Upper lobe of left lung (tissue), 6 donors: ENCODE data around the gene CTNNA1. TPM values are rescaled to one million over a fixed set of nuclear protein-coding genes. Genes with fewer than 3 reads are reported as not detected.
A peak's percentile ranks its signal among the peaks of the same experiment; 100 is the strongest.
"Not testable (repeated sequence)": the region's sequence is repeated elsewhere in the genome, so short reads cannot be mapped to it uniquely, and the experiment has no call there.

ENCODE experiments used
- ATAC-seq, 2 donors: fragments of 200-7000 bp; cut with Tn5 transposase; one replicate each; pipeline ENCODE4 v1.9.1; 2022; ENCODE audit warnings: mild to moderate bottlenecking in 2 of 2, moderate library complexity in 2 of 2; ENCODE audit not compliant: low FRiP score in 2 of 2
- DNase-seq, 2 donors: peaks; one replicate each; pipeline ENCODE4 v3.0.0-alpha.2; 2019 to 2020
- H3K27ac ChIP-seq, 4 donors: fragments of 200-600 bp; sonication (generic); one replicate each; pipeline ENCODE4 v1.5.1; 2016 to 2019
- H3K27me3 ChIP-seq, 4 donors: fragments of 200-600 bp; sonication (generic); one replicate each; pipeline ENCODE4 v1.5.1; 2017 to 2019
- H3K36me3 ChIP-seq, 4 donors: fragments of 200-600 bp; sonication (generic); one replicate each; pipeline ENCODE4 v1.5.1; 2016 to 2019
- H3K4me1 ChIP-seq, 4 donors: fragments of 200-600 bp; sonication (generic); one replicate each; pipeline ENCODE4 v1.5.1; 2018 to 2019
- H3K4me3 ChIP-seq, 4 donors: fragments of 200-600 bp; sonication (generic); one replicate each; pipeline ENCODE4 v1.5.1; 2017 to 2019; ENCODE audit warnings: mild to moderate bottlenecking in 2 of 4, moderate library complexity in 1 of 4
- H3K9me3 ChIP-seq, 4 donors: fragments of 200-600 bp; sonication (generic); one replicate each; pipeline ENCODE4 v1.5.1; 2018 to 2019
- CTCF ChIP-seq, 6 experiments: fragments of 450-650 bp in 4 of 6; fragments of 200-600 bp in 2 of 6; sonication (generic) in 2 of 6; IDR thresholded peaks; one replicate each; pipeline ENCODE4 v1.5.1; 2016 to 2019; ENCODE audit warnings: antibody characterized with exemption in 6 of 6
- EP300 ChIP-seq, 4 donors: sonication (generic); formaldehyde crosslinking; IDR thresholded peaks; one replicate each; pipeline ENCODE4 v1.5.1; 2017; ENCODE audit warnings: antibody characterized with exemption in 4 of 4, control low read depth in 2 of 4
- POLR2A ChIP-seq, 4 donors: fragments of 450-650 bp; IDR thresholded peaks; one replicate each; pipeline ENCODE4 v1.5.1; 2016 to 2017; ENCODE audit warnings: antibody characterized with exemption in 4 of 4, mild to moderate bottlenecking in 2 of 4
- POLR2AphosphoS5 ChIP-seq, 2 donors: sonication (generic); formaldehyde crosslinking; IDR thresholded peaks; one replicate each; pipeline ENCODE4 v1.5.1; 2017; ENCODE audit warnings: antibody characterized with exemption in 2 of 2
- WGBS, 2 donors: methylation state at CpG; one replicate each; pipeline ENCODE4 v1.1.5; 2017 to 2018; 5-methylcytosine and 5-hydroxymethylcytosine counted together
- total RNA-seq, 6 donors: library from RNA; depleted of rRNA in 4 of 6; stranded (reverse); fragments of >200 nt in 4 of 6; gene quantifications; one replicate each; pipeline versions ENCODE4 v1.1.0 to v1.2.1, GENCODE V29; 2016 to 2021
- donor health status: DM: no; HTN: no; CAD: no; lungs with moderate emphysema.
- donor health status: DM: no; HTN: yes; CAD: no; lungs with severe emphysema.

Gene CTNNA1, protein sequence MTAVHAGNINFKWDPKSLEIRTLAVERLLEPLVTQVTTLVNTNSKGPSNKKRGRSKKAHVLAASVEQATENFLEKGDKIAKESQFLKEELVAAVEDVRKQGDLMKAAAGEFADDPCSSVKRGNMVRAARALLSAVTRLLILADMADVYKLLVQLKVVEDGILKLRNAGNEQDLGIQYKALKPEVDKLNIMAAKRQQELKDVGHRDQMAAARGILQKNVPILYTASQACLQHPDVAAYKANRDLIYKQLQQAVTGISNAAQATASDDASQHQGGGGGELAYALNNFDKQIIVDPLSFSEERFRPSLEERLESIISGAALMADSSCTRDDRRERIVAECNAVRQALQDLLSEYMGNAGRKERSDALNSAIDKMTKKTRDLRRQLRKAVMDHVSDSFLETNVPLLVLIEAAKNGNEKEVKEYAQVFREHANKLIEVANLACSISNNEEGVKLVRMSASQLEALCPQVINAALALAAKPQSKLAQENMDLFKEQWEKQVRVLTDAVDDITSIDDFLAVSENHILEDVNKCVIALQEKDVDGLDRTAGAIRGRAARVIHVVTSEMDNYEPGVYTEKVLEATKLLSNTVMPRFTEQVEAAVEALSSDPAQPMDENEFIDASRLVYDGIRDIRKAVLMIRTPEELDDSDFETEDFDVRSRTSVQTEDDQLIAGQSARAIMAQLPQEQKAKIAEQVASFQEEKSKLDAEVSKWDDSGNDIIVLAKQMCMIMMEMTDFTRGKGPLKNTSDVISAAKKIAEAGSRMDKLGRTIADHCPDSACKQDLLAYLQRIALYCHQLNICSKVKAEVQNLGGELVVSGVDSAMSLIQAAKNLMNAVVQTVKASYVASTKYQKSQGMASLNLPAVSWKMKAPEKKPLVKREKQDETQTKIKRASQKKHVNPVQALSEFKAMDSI
- total RNA-seq = 100 to 1,000 TPM; 352 to 505 (median 415) TPM

- Histone ChIP-seq H3K36me3 (peaks cover 0 to 9% (median 2%) of the 10 kb centered on the region in 4 donors), H3K4me1 (peaks cover 20 to 41% (median 25%) of the 10 kb centered on the region in 4 donors), H3K4me3 (peak within 1 kb of the TSS; percentile 78 to 96 (median 86)), H3K27me3 (no peaks in the 10 kb centered on the region), H3K27ac (peak within 1 kb of the TSS; percentile 96 to 100 (median 98)), H3K9me3 (no peaks in the 10 kb centered on the region)
- TF ChIP-seq CTCF (IDR thresholded peaks at IDR 0.05) (peak in 2 of 6 experiments; percentile 6 to 17), EP300 (IDR thresholded peaks at IDR 0.05) (no peak), POLR2AphosphoS5 (IDR thresholded peaks at IDR 0.05) (peak; percentile 82 to 84), POLR2A (IDR thresholded peaks at IDR 0.05) (peak in 3 of 4 donors; percentile 55 to 88 (median 73))
- WGBS, 2 donors = 0% methylated on average over 44 of the region's 102 CpGs; no CpG with 5 or more reads in 1 of the 2 donors
- DNase-seq = peak; percentile 77 to 96
- ATAC-seq = peak; percentile 88 to 89
These were observed at the start of gene CTNNA1 for GRCh38 chr5:138752951-138753793. CTNNA1 (plus strand) TSS chr5:138753425; CDS start chr5:138781925, 28,500 bp downstream.

DNA sequence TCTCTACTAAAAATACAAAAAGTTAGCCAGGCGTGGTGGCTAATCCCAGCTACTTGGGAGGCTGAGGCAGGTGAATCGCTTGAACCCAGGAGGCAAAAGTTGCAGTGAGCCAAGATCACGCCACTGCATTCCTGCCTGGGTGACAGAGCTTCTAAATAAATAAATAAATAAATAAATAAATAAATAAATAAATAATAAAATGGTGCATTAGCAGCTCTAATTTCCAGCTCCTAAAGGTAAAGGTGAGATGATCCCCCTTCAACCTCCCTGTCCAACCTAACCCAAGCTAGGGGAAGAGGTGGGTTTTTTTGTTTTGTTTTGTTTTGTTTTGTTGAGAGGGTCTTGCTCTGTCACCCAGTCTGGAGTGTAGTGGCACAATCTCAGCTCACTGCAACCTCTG lies 49.4 kb upstream of the CTNNA1 start:
- not testable (repeated sequence) for H3K9me3 ChIP-seq, H3K4me1 ChIP-seq, H3K36me3 ChIP-seq, H3K4me3 ChIP-seq, H3K27ac ChIP-seq, ATAC-seq, H3K27me3 ChIP-seq, DNase-seq
- WGBS, 2 donors = 92 to 94% methylated on average over 3 of the region's 3 CpGs

- 73 to 80% methylated on average over 3 of the region's 3 CpGs for WGBS, 2 donors
- no peak overlapping the region for H3K27ac ChIP-seq
These were observed 48.2 kb upstream of the CTNNA1 start for GRCh38 chr5:138705007-138705406.

DNA sequence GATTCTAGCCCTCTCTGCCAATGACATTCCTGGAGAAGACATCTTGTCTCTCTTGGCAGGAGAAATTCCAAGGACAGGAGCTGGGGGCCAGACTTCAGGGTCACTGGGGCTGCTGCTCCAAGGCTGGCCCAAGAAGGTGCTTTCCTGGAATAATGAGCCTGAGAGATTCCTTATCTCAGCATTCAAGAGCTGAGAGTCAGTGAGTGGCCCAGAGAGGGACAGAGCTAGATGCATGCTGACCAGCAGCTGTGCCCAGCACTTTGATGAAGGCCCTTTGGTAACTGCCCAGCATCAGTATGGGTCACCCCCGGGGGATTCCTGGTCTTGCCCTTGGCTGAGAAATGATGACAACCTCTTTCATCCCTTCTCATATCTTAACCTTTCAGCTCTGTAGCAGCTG lies 47.7 kb upstream of the CTNNA1 start:
- Histone ChIP-seq H3K4me3 (no peak overlapping the region), H3K27me3 (no peaks in the 10 kb centered on the region), H3K27ac (no peak overlapping the region), H3K36me3 (no peaks in the 10 kb centered on the region), H3K4me1 (no peaks in the 10 kb centered on the region), H3K9me3 (no peaks in the 10 kb centered on the region)
- no peak for ATAC-seq
- no peak for TF ChIP-seq CTCF (IDR thresholded peaks at IDR 0.05)
- no peak for TF ChIP-seq POLR2AphosphoS5 (IDR thresholded peaks at IDR 0.05)
- TF ChIP-seq EP300 (IDR thresholded peaks at IDR 0.05) = no peak
- no peak for TF ChIP-seq POLR2A (IDR thresholded peaks at IDR 0.05)
- DNase-seq = no peak
- 78 to 82% methylated on average over 1 of the region's 1 CpG for WGBS, 2 donors

More at GRCh38 chr5:138705007-138705406, 48.2 kb upstream of the CTNNA1 start:
- no peak for DNase-seq
- TF ChIP-seq CTCF (IDR thresholded peaks at IDR 0.05) = no peak
- no peak for TF ChIP-seq POLR2AphosphoS5 (IDR thresholded peaks at IDR 0.05)
- no peak for TF ChIP-seq POLR2A (IDR thresholded peaks at IDR 0.05)
- TF ChIP-seq EP300 (IDR thresholded peaks at IDR 0.05) = no peak
- no peaks in the 10 kb centered on the region for H3K4me1 ChIP-seq
- no peak for ATAC-seq
- H3K4me3 ChIP-seq = no peak overlapping the region
- H3K9me3 ChIP-seq = no peaks in the 10 kb centered on the region
- H3K27me3 ChIP-seq = no peaks in the 10 kb centered on the region
- no peaks in the 10 kb centered on the region for H3K36me3 ChIP-seq
